Uterus (tissue), 2 donors: ENCODE data around the gene TPO.

Experiments used
- CTCF ChIP-seq, 4 experiments: fragments of 200-600 bp in 2 of 4; fragments of 450-650 bp in 2 of 4; sonication (generic) in 2 of 4; IDR thresholded peaks; one replicate each; pipeline ENCODE4 v1.5.1; 2016 to 2019; ENCODE audit warnings: antibody characterized with exemption in 4 of 4, mild to moderate bottlenecking in 2 of 4, moderate library complexity in 1 of 4
- POLR2A ChIP-seq, 2 donors: fragments of 450-650 bp; IDR thresholded peaks; one replicate each; pipeline ENCODE4 v1.6.1; 2016; ENCODE audit warnings: antibody characterized with exemption in 2 of 2, mild to moderate bottlenecking in 1 of 2, moderate library complexity in 1 of 2

- no peak for TF ChIP-seq CTCF (IDR thresholded peaks at IDR 0.05)
- no peak for TF ChIP-seq POLR2A (IDR thresholded peaks at IDR 0.05)
These were observed 70.3 kb downstream of the TPO start for GRCh38 chr2:1483551-1483950.
